ENCODE results near the gene RND3. TPM values are rescaled to one million over a fixed set of nuclear protein-coding genes. Genes with fewer than 3 reads are reported as not detected.

Gene RND3
- total RNA-seq, 4 donors from 2014 or later, result 41.3 to 214 (median 103) TPM

DNA sequence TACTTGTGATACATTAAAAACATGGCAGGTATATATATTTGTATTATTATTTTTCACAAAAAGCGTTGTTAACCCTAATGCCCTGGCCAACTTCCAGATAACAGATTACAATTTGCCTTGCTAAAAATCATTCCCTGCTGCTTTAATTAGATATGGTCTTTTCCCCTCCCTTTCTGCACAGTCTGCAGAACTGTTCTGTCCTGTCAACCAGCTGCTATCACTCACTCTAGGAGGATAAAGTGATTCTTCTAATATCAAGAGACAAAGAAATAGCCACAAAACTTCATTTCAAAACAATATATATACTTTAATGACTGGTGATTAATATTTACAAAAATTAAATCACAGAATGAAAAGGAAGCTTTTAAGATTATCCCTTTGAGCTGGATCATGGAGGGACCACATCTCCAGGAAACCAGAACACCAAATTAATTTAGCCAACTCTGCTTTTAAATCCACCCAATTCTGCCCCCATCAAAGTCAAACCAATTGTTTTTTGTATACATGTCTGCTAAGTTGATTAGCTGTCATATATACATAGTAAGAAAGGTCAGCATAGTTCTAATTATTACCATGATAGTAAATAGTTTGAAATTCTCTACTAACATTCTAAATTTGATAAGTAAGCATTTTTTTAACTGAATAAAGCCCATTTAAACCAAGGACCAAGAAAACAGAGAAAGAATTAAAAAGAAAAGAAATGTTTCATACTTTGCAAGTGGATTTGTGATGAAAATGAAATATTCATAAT is 55.7 kb downstream of the RND3 start:
- no peak for ATAC-seq (ENCODE audit: low FRiP score)
- no peak for DNase-seq (ENCODE audit: low spot score)
- TF ChIP-seq, protein P1, sequence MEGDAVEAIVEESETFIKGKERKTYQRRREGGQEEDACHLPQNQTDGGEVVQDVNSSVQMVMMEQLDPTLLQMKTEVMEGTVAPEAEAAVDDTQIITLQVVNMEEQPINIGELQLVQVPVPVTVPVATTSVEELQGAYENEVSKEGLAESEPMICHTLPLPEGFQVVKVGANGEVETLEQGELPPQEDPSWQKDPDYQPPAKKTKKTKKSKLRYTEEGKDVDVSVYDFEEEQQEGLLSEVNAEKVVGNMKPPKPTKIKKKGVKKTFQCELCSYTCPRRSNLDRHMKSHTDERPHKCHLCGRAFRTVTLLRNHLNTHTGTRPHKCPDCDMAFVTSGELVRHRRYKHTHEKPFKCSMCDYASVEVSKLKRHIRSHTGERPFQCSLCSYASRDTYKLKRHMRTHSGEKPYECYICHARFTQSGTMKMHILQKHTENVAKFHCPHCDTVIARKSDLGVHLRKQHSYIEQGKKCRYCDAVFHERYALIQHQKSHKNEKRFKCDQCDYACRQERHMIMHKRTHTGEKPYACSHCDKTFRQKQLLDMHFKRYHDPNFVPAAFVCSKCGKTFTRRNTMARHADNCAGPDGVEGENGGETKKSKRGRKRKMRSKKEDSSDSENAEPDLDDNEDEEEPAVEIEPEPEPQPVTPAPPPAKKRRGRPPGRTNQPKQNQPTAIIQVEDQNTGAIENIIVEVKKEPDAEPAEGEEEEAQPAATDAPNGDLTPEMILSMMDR (IDR thresholded peaks at IDR 0.05), result no peak

DNA sequence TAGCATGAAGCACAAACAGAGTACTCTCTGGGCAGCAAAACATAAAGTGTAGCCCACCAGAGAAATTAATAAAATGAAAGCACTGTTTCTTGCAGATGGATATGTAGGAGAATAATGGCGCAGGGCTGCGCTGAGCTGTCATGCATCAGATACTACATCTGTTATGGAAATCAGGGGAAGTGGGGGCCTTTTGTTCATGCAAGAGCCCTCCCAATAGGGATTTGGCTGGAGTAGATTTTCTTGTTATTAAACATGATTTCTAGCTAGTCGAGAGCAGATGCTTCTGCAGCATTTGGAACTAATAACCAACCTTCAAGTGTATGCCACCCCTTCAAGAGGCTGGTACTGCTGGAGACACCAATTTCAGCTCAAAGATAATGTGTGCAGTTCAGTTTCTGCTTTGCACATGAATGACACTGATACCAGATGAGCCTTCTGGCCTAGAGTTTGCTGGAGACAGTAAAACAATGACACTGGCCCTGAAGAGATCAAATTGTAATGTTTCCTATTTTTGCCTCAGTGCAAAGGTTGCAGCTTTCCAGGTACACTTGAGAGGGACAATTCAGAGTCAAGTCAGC is 58.0 kb downstream of the RND3 start:
- ATAC-seq (ENCODE audit: low FRiP score), result no peak
- TF ChIP-seq, protein P1 (IDR thresholded peaks at IDR 0.05), result no peak
- DNase-seq (ENCODE audit: low spot score), result no peak

DNA sequence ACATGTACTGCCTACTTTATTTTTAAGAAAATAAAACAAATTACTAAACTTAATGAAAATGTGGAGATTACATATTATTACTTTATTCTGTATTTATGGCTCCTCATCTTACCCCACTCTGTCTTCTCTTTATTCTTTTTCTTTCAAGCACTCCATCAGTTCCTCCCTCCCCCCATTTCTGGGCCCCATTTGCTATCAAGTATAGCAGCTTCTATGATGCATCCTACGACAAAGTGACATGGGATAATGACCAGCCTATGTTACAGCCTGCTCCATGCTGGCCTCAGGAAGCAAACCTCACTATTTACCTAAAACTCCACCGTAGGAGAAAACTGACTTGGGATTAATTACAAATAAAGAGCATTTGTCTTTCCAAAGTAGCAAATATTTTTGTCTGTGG is 58.8 kb downstream of the RND3 start:
- TF ChIP-seq, protein P1 (IDR thresholded peaks at IDR 0.05), result no peak

DNA sequence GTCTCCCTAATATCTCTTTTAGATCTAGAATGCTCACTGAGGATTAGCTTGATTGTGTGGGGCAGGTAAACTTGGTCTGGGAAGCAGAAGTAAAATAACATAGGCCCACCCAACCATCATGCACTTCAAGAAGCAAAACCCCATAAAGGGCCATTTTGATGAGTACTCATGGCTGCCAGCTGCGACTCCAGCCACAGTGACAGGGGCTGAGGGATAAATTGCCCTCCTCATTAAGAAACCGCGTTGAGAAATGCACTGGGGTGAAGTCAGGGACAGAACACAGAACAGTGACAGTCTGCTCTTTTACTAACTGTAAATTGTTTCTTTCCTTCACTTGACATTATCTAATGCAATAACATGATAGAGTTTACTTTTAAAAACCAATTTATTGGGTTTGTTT is 60.2 kb downstream of the RND3 start:
- TF ChIP-seq, protein P1 (IDR thresholded peaks at IDR 0.05), result no peak
- no peak for DNase-seq (ENCODE audit: low spot score)
- no peak for ATAC-seq (ENCODE audit: low FRiP score)

More for the DNA sequence above, 58.8 kb downstream of the RND3 start:
- ATAC-seq (ENCODE audit: low FRiP score) (no peak), DNase-seq (ENCODE audit: low spot score) (no peak)

DNA sequence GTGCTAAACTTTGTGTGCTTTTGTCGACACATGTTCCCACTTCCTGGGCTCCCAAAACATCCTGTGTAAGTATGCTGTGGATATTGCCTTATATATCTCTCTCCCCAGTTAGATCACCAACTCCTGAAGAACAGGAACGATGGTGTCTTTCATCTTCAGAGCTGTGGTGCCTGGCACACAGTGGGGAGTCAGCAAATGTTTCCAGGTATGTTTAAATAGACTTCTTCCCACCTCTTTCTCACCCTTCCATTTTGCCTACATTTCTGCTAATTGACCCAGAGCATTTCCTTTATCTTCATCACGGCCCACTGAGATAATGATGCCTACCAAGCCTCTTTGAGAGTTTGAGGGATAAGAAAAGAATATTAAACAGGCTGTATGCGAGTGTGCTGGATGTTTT is 60.7 kb downstream of the RND3 start:
- ATAC-seq (ENCODE audit: low FRiP score) (no peak), DNase-seq (ENCODE audit: low spot score) (no peak)
- TF ChIP-seq, protein P1 (IDR thresholded peaks at IDR 0.05), result no peak

DNA sequence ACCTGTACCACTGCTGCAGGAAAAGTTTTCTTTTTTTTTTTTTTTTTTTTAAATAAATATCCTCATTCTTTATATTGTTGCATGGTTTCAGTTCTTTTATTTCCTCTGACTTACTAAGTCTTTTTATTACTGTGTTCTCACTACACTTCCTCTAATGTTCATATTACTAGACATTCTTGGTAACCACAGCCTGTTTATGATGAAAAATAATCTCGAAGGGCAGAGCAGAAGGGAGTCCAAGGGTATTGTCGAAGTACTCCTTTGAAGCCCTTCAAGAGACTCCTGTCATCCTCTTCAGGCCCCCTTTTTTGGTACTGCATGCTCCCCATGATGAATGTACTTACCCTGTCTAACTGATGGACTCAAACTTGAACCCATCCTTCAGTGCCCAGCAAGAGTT is 61.2 kb downstream of the RND3 start:
- ATAC-seq (ENCODE audit: low FRiP score), result no peak
- DNase-seq (ENCODE audit: low spot score), result no peak
- TF ChIP-seq, protein P1 (IDR thresholded peaks at IDR 0.05), result no peak
